ENCODE data around the gene MX2. TPM values are rescaled to one million over a fixed set of nuclear protein-coding genes. Genes with fewer than 3 reads are reported as not detected.

Gene MX2
- total and polyA plus RNA-seq, 8 donors = 1.1 to 31.9 (median 1.9) TPM

Other genes with a start within 250 kb of the MX2 start
- 10 to 100 TPM; 41.5 to 44.6 TPM for gene BACE2, start 193.9 kb upstream of the MX2 start, total RNA-seq
- 10 to 100 TPM; 29.2 to 40.4 (median 34.5) TPM for gene BACE2, start 193.9 kb upstream of the MX2 start, polyA plus RNA-seq (ENCODE audit: insufficient read length in 6 of 6)
- 10 to 100 TPM in 1 of 2 donors, 1 to 10 TPM in 1; 7.9 to 31.9 TPM for gene FAM3B, start 45.2 kb upstream of the MX2 start, total RNA-seq
- 10 to 100 TPM in 5 of 6 donors, 1 to 10 TPM in 1; 8.9 to 21.6 (median 13.0) TPM for gene FAM3B, start 45.2 kb upstream of the MX2 start, polyA plus RNA-seq (ENCODE audit: insufficient read length in 6 of 6)
- gene MX1, start 64.2 kb downstream of the MX2 start, total RNA-seq = 10 to 100 TPM; 59.8 to 66.3 TPM
- gene MX1, start 64.2 kb downstream of the MX2 start, polyA plus RNA-seq (ENCODE audit: insufficient read length in 6 of 6) = 10 to 100 TPM in 2 of 6 donors, 1 to 10 TPM in 4; 6.0 to 11.3 (median 7.9) TPM
- 100 to 1,000 TPM in 1 of 2 donors, 10 to 100 TPM in 1; 56.8 to 137 TPM for gene TMPRSS2, start 146.1 kb downstream of the MX2 start, total RNA-seq
- 10 to 100 TPM; 38.2 to 58.1 (median 51.2) TPM for gene TMPRSS2, start 146.1 kb downstream of the MX2 start, polyA plus RNA-seq (ENCODE audit: insufficient read length in 6 of 6)

All from left lung (tissue), 8 donors.